Central memory CD8-positive, alpha-beta T cell (primary cell): ENCODE results near the gene CNOT4.

ENCODE experiments used
- ATAC-seq: fragments of 150-1000 bp; cut with Tn5 transposase; replicated peaks from 2 replicates; pipeline ENCODE4 v1.10.0; 2022; ENCODE audit warnings: mild to moderate bottlenecking, moderate FRiP score, moderate number of reproducible peaks; ENCODE audit not compliant: poor library complexity, severe bottlenecking; ENCODE audit errors: extremely low read depth
- DNase-seq, 2 donors: peaks; one replicate each; pipeline ENCODE4 v3.0.0; 2021; ENCODE audit warnings: low spot score in 2 of 2
- H3K27ac Mint-ChIP-seq: one replicate; pipeline ENCODE4 v1.8.0; 2022; ENCODE audit warnings: low read depth, mild to moderate bottlenecking, moderate library complexity, mixed read lengths
- H3K27me3 Mint-ChIP-seq: one replicate; pipeline ENCODE4 v1.8.0; 2022; ENCODE audit warnings: mixed read lengths
- H3K36me3 Mint-ChIP-seq: one replicate; pipeline ENCODE4 v1.8.0; 2022; ENCODE audit warnings: mild to moderate bottlenecking, moderate library complexity, mixed read lengths; ENCODE audit not compliant: insufficient read depth
- H3K4me1 Mint-ChIP-seq: one replicate; pipeline ENCODE4 v1.8.0; 2022; ENCODE audit warnings: mixed read lengths
- H3K4me3 Mint-ChIP-seq: one replicate; pipeline ENCODE4 v1.8.0; 2022; ENCODE audit warnings: mild to moderate bottlenecking, moderate library complexity, mixed read lengths
- H3K9me3 Mint-ChIP-seq: one replicate; pipeline ENCODE4 v1.8.0; 2022; ENCODE audit warnings: mixed read lengths

The CNOT4 gene

DNA sequence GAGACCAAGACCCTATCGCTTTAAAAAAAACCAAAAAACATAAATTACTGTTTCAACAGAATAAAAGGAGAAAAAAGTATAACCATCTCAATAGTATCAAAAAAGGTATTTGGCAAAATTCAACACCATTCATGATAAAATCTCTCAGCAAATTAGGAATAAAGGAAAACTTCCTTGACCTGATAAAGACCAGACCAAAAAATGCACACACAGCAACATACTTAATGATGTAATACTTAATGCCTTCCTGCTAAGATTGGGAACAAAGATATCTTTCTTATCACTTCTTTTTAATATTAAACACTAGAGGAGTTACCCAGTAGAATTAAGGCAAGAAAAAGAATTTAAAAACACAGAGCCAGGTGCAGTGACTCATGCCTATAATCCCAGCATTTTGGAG, 79.3 kb downstream of the CNOT4 start:
- Mint-ChIP-seq H3K27me3 (no peaks in the 10 kb centered on the region), H3K36me3 (peaks cover 8% of the 10 kb centered on the region), H3K4me3 (no peak overlapping the region), H3K4me1 (peaks cover 60% of the 10 kb centered on the region), H3K9me3 (peaks cover 6% of the 10 kb centered on the region), H3K27ac (no peak overlapping the region)
- no peak for ATAC-seq
- DNase-seq = no peak

DNA sequence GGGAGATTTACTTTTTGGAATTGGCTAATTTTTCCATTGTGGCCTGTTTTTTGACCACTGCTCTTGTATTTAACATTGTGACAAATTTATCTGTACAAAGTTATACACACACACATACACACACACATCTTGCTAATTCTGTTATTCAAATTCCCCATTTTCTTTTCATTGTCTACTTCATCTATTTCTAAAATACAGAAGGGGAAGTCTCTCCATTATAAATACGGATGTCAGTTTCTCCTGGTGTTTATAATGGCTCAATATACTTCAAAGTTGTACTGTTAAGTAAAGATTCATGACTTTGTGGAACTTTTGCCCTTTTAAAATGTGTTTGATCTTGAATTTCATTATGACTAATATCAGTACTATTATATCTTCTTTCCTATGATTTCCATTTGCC, 81.0 kb downstream of the CNOT4 start:
- peaks cover 53% of the 10 kb centered on the region for H3K4me1 Mint-ChIP-seq

DNA sequence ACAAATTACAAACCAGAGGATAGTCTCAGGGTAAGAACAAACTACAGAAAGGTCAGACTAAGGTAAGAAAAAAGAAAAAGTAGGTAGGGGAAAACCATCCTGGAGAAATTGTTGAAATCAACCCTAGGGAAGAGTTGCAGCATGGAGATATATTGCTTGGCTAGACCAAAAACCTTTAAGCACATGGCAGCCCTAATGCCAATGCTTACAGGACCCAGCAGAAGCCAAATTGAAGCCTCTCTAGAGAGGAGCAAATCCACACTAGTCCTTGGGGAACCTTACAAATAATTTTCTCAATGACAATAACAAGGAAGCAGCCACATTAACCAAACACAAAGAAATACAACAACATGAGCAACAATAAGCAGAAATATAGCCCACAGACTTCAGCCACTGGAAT, 81.9 kb downstream of the CNOT4 start:
- Mint-ChIP-seq H3K4me3 (no peak overlapping the region), H3K36me3 (peaks cover 6% of the 10 kb centered on the region), H3K4me1 (peaks cover 60% of the 10 kb centered on the region), H3K9me3 (no peaks in the 10 kb centered on the region), H3K27me3 (no peaks in the 10 kb centered on the region), H3K27ac (peak overlapping the region; percentile 10)
- DNase-seq (no peak), ATAC-seq (no peak)

More for the DNA sequence above, 81.0 kb downstream of the CNOT4 start:
- H3K36me3 Mint-ChIP-seq = peaks cover 9% of the 10 kb centered on the region
- DNase-seq (no peak), ATAC-seq (no peak)
- no peaks in the 10 kb centered on the region for H3K9me3 Mint-ChIP-seq
- H3K27me3 Mint-ChIP-seq = no peaks in the 10 kb centered on the region
- peak overlapping the region; percentile 10 for H3K27ac Mint-ChIP-seq
- H3K4me3 Mint-ChIP-seq = no peak overlapping the region

DNA sequence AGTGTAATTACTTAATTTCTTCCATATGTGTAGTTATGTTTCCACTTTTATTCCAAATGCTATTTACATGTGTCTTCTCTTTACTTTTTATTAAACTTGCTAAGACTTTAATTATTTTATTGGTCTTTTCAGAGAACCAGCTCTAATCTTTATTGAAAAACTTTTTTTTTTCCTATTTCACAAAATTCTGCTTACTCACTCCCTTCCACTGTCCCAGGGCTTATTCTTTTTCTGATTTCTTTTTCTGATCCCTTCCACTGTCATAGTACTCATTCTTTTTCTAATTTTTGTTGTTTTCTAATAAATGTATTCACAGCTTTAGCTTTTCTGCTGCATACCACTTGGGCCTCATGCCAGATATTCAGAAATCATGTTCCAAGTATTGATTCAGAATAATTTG, 82.7 kb downstream of the CNOT4 start:
- no peaks in the 10 kb centered on the region for H3K27me3 Mint-ChIP-seq
- no peak for DNase-seq
- H3K27ac Mint-ChIP-seq = peak overlapping the region; percentile 6
- H3K4me3 Mint-ChIP-seq = no peak overlapping the region
- no peak for ATAC-seq
- peaks cover 4% of the 10 kb centered on the region for H3K36me3 Mint-ChIP-seq
- H3K9me3 Mint-ChIP-seq = no peaks in the 10 kb centered on the region
- peaks cover 55% of the 10 kb centered on the region for H3K4me1 Mint-ChIP-seq

DNA sequence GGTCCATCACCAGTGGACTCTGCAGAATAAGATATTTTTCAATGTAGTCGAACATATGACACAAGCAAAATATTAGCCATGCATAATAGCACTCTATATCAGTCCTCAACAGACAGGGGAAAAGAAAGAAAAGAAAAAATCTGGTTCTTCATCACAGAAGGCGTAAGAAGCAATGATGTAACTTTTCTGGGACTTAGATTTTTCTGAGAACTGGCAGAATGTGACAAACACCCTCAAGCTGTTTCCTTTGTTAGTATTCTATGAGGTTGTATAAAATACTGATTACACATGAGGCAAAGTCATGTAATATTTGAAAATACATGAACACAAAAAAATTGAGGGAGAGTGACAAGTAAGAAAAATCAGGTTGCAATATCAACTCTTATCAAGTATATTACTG, 84.9 kb downstream of the CNOT4 start:
- no peak overlapping the region for H3K27ac Mint-ChIP-seq
- no peaks in the 10 kb centered on the region for H3K27me3 Mint-ChIP-seq
- ATAC-seq (no peak), DNase-seq (no peak)
- H3K36me3 Mint-ChIP-seq = peaks cover 13% of the 10 kb centered on the region
- no peaks in the 10 kb centered on the region for H3K9me3 Mint-ChIP-seq
- no peak overlapping the region for H3K4me3 Mint-ChIP-seq
- H3K4me1 Mint-ChIP-seq = peaks cover 66% of the 10 kb centered on the region

DNA sequence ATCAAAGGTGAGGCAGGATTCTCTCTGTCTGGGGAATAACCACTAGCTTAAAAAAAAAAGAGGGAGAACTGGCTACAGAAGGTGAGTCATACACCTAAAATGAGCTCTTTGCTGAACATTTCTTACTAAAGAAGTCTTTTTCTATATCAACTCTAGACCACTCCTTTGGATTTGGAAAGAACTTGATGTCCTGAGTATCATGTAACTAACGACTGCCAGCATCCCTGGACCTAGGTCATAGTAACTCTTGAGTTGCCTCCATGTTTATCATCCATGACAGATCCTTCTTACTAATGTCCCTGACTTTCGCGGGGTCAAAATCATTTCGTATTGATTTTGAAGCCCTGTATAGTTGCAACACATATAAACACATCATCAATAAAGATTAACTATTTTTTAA, 89.1 kb downstream of the CNOT4 start:
- no peak for ATAC-seq
- Mint-ChIP-seq H3K27me3 (no peaks in the 10 kb centered on the region), H3K4me3 (no peak overlapping the region), H3K36me3 (peaks cover 21% of the 10 kb centered on the region), H3K4me1 (peaks cover 30% of the 10 kb centered on the region), H3K27ac (no peak overlapping the region), H3K9me3 (no peaks in the 10 kb centered on the region)
- no peak for DNase-seq

DNA sequence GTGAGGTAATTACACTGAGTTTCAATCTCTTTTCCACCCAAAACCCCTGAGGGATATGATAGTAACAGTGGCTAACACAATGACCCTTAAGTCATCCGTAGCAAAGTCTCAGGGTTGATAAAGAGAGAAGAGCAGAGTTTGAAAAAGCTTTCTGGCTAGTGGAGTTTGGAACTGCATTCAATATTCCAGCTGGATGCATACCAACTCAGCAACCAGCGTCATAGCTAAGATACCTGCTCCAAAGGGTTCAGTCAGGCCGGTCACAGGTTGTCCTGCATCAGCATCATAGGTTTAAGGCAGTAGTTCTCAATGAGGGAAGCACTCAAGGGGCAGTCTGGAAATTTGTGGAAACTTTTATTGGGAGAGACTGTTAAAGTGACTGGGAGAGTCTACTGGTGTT, 93.5 kb downstream of the CNOT4 start:
- no peak overlapping the region for H3K4me3 Mint-ChIP-seq
- H3K9me3 Mint-ChIP-seq = no peaks in the 10 kb centered on the region
- DNase-seq (no peak), ATAC-seq (no peak)
- H3K4me1 Mint-ChIP-seq = peaks cover 22% of the 10 kb centered on the region
- H3K36me3 Mint-ChIP-seq = peaks cover 26% of the 10 kb centered on the region
- no peaks in the 10 kb centered on the region for H3K27me3 Mint-ChIP-seq
- H3K27ac Mint-ChIP-seq = no peak overlapping the region

DNA sequence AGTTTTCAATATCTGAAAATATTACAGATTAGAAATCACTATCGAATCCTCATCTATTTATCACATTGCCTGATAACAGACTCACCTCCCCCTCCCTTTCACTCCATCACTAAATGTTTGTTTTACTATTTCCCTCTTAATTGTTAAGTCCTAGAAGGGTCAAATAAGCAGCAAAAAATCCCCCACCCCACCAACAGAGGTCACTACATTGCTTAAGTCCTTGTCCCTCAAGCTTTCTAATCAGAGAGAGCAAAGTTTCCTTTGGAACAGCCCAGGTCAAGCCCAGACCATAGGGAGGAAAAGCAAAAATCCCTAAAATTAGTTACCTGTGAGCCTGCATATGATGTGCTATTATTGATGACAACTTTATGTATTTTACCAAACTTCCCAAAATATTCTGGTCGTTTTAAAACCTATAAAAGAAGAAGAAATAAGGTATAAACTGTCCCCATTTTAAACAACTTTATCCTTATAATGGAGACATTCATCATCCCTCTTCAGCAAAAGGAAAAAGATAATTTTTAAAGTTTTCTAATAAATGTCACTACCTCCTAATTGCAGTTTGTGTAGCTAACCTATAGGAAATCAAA, 95.0 kb downstream of the CNOT4 start:
- H3K9me3 Mint-ChIP-seq = no peaks in the 10 kb centered on the region
- H3K36me3 Mint-ChIP-seq = peaks cover 23% of the 10 kb centered on the region
- no peak overlapping the region for H3K4me3 Mint-ChIP-seq
- ATAC-seq = no peak
- no peaks in the 10 kb centered on the region for H3K27me3 Mint-ChIP-seq
- H3K4me1 Mint-ChIP-seq = peaks cover 17% of the 10 kb centered on the region
- no peak for DNase-seq
- H3K27ac Mint-ChIP-seq = no peak overlapping the region

DNA sequence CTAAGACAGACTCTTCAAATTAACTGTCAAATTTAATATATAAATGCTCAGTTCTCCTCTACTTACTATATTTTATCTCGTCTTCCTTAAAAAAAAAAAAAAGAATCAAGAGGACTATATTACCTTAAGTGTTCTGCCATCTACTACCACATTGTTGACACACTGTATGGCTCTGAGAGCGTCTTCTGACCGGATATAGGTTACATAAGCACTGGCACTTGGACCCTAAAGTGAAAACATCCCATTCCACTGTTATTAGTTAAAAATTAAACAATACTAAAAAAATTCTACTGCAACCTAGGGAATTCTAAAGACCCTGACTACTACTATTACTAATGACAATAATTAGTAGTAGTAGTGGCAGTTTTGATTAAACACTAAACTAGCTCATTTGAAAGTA, 95.7 kb downstream of the CNOT4 start:
- peaks cover 17% of the 10 kb centered on the region for H3K4me1 Mint-ChIP-seq
- no peak overlapping the region for H3K4me3 Mint-ChIP-seq
- H3K27ac Mint-ChIP-seq = no peak overlapping the region
- ATAC-seq = no peak
- no peaks in the 10 kb centered on the region for H3K9me3 Mint-ChIP-seq
- no peak for DNase-seq
- H3K36me3 Mint-ChIP-seq = peaks cover 21% of the 10 kb centered on the region
- no peaks in the 10 kb centered on the region for H3K27me3 Mint-ChIP-seq

DNA sequence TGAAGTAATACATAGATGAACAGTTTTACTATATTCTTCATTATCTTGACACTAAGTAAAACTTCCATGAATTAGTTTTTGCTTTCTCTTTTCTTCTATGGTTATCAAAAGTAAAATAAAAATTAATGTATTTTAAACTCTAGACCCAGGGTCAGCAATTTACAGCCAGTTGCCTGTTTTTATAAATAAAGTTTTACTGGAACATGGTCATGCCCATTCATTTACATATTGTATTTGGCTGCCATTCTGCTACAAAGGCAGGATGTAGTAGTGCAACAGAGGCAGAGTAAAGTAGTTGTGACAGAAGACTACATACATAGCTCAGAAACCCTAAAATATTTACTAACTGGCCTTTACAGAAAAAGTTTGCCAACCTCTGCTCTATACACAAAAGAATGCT, 98.8 kb downstream of the CNOT4 start:
- no peaks in the 10 kb centered on the region for H3K27me3 Mint-ChIP-seq
- H3K9me3 Mint-ChIP-seq = no peaks in the 10 kb centered on the region
- ATAC-seq (no peak), DNase-seq (no peak)
- H3K27ac Mint-ChIP-seq = no peak overlapping the region
- H3K4me3 Mint-ChIP-seq = no peak overlapping the region
- peaks cover 17% of the 10 kb centered on the region for H3K4me1 Mint-ChIP-seq
- H3K36me3 Mint-ChIP-seq = peaks cover 16% of the 10 kb centered on the region

DNA sequence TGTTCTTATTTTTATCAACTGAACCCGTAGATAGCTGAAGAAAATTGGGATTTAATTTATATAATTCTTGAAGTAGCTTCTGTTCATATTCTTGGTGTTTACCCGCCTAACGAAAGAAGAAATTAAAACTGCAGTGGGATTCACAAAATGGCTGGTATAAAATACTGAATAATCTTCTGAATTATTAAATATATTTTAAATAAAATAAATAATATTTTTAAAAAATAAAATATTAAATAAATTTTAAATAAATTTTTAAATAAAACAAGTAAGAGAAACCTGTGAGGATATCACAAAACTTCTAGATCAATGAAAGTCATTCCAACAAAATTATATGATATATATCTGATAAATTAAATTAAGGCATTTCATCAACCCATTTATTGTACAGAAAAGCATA, 99.4 kb downstream of the CNOT4 start:
- no peaks in the 10 kb centered on the region for H3K27me3 Mint-ChIP-seq
- no peaks in the 10 kb centered on the region for H3K9me3 Mint-ChIP-seq
- ATAC-seq (no peak), DNase-seq (no peak)
- H3K36me3 Mint-ChIP-seq = peaks cover 15% of the 10 kb centered on the region
- no peak overlapping the region for H3K27ac Mint-ChIP-seq
- no peak overlapping the region for H3K4me3 Mint-ChIP-seq
- H3K4me1 Mint-ChIP-seq = peaks cover 17% of the 10 kb centered on the region

DNA sequence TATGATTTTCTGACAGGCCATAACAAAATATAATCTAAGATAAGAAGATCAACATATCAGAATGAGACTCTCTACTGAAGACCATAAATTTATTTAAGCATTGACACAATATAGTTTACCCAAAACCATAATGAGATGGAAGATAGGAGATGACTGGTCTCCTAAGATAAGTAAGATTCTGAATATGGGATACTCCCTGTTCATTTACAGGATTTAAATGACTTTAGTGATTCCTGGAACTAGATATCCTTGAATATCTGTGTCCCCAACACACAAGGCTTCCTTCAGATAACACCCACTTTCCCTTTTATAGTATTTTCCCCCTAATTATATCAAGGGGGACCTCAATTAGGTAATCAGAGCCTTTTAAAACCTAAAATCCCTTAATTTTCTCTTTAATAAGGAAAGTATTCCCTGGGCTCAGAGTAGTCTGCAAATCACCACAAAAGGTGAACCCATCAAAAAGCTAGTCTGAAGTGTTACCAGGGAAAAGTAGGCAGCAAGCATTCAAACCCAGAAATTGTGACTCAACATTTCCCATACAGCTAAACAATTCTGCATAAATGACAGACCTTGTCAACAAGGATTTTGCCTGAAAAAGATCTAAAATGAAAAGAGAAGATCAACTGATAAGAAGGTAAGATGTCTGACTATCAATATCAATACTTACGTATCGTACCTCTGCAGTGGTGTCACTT, 99.9 kb downstream of the CNOT4 start:
- Mint-ChIP-seq H3K27me3 (no peaks in the 10 kb centered on the region), H3K4me3 (no peak overlapping the region), H3K9me3 (no peaks in the 10 kb centered on the region), H3K4me1 (peaks cover 16% of the 10 kb centered on the region), H3K36me3 (peaks cover 15% of the 10 kb centered on the region), H3K27ac (no peak overlapping the region)
- DNase-seq (no peak), ATAC-seq (no peak)

DNA sequence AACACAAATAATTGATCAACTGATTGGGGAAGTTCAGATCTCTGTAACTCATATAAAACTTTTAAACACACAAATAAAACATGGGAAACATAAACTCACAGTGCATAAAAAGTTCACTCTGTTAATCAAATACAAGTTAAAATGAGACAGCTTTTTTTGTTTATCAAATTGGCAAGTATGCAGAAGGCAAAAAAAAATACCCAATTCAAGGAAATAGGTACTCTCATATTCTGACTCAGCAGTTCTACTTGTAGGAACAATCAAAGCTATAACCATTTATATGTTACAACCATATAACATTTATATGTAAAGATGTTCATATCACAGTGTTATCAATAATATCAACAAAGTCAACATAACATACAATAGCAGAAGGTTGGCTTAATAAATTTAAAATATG, 102.0 kb downstream of the CNOT4 start:
- H3K36me3 Mint-ChIP-seq = peaks cover 7% of the 10 kb centered on the region
- H3K4me3 Mint-ChIP-seq = no peak overlapping the region
- no peak overlapping the region for H3K27ac Mint-ChIP-seq
- no peaks in the 10 kb centered on the region for H3K9me3 Mint-ChIP-seq
- no peak for ATAC-seq
- no peaks in the 10 kb centered on the region for H3K27me3 Mint-ChIP-seq
- peaks cover 4% of the 10 kb centered on the region for H3K4me1 Mint-ChIP-seq
- no peak for DNase-seq
